Natural killer cell (primary cell): Measurements from ENCODE around the gene FBXO34. TPM values are rescaled to one million over a fixed set of nuclear protein-coding genes. Genes with fewer than 3 reads are reported as not detected.
A peak's percentile ranks its signal among the peaks of the same experiment; 100 is the strongest.

Experiments
- ATAC-seq, 3 donors: fragments of 150-1000 bp in 2 of 3; fragments of 200-7000 bp in 1 of 3; cut with Tn5 transposase; 1 replicate in 1 of 3; 2 replicates in 2 of 3; pipeline ENCODE4 v1.10.0; 2021; ENCODE audit warnings: mild to moderate bottlenecking in 2 of 3, moderate library complexity in 2 of 3
- DNase-seq, 2 donors: peaks; one replicate each; pipeline versions ENCODE4 v3.0.0 to v3.0.0-alpha.2; 2013 to 2021; ENCODE audit warnings: mixed read lengths in 1 of 2
- H3K27ac ChIP-seq: one replicate; pipeline ENCODE4 v1.5.1; 2013; ENCODE audit warnings: mild to moderate bottlenecking, low read length
- H3K27me3 ChIP-seq: one replicate; pipeline ENCODE4 v1.6.1; 2013; ENCODE audit warnings: low read length; ENCODE audit not compliant: control insufficient read depth, insufficient read depth
- H3K36me3 ChIP-seq: one replicate; pipeline ENCODE4 v1.6.1; 2013; ENCODE audit warnings: low read length; ENCODE audit not compliant: control insufficient read depth, insufficient read depth
- H3K4me1 ChIP-seq: one replicate; pipeline ENCODE4 v1.6.1; 2013; ENCODE audit warnings: low read length; ENCODE audit not compliant: control insufficient read depth, insufficient read depth
- H3K4me3 ChIP-seq: one replicate; pipeline ENCODE4 v1.5.1; 2013; ENCODE audit warnings: low read length
- H3K9me3 ChIP-seq: one replicate; pipeline ENCODE4 v1.6.1; 2013; ENCODE audit warnings: low read length; ENCODE audit not compliant: control insufficient read depth, insufficient read depth
- H3K27ac Mint-ChIP-seq, 2 donors: one replicate each; pipeline ENCODE4 v1.8.0; 2022; ENCODE audit warnings: mild to moderate bottlenecking in 2 of 2, mixed read lengths in 2 of 2, moderate library complexity in 1 of 2
- H3K27me3 Mint-ChIP-seq, 2 donors: one replicate each; pipeline ENCODE4 v1.8.0; 2022; ENCODE audit warnings: low read depth in 2 of 2, mixed read lengths in 2 of 2
- H3K36me3 Mint-ChIP-seq: one replicate; pipeline ENCODE4 v1.8.0; 2022; ENCODE audit warnings: mixed read lengths
- H3K4me1 Mint-ChIP-seq, 2 donors: one replicate each; pipeline ENCODE4 v1.8.0; 2022; ENCODE audit warnings: mixed read lengths in 2 of 2
- H3K4me3 Mint-ChIP-seq: one replicate; pipeline ENCODE4 v1.8.0; 2022; ENCODE audit warnings: mild to moderate bottlenecking, moderate library complexity, mixed read lengths
- H3K9me3 Mint-ChIP-seq, 2 donors: one replicate each; pipeline ENCODE4 v1.8.0; 2022; ENCODE audit warnings: mixed read lengths in 2 of 2
- WGBS: methylation state at CpG from one replicate; pipeline ENCODE4 v1.1.7; 2013; ENCODE audit warnings: missing lambda C conversion rate; ENCODE audit not compliant: insufficient coverage; 5-methylcytosine and 5-hydroxymethylcytosine counted together
- intact Hi-C: fragments of 100-400 bp; cut with micrococcal nuclease; formaldehyde crosslinking; loops from one replicate; pipeline ENCODE4 v1.14.2; 2022
- total RNA-seq, 4 donors: library from RNA; stranded (reverse); fragments of 120-200 nt in 1 of 4; gene quantifications; one replicate each; pipeline versions ENCODE4 v1.2.3 to v1.2.4, GENCODE V29; 2013 to 2022
- TF ChIP-seq, protein P1 (sequence below): fragments of 200-600 bp; IDR thresholded peaks from one replicate; pipeline ENCODE4 v1.8.0; 2022; ENCODE audit warnings: antibody characterized with exemption

The FBXO34 gene
- total RNA-seq, 3 donors from 2014 or later (not counting 1 experiment from before 2014, with no cell fraction given): 34.7 to 39.3 (median 36.6) TPM

GRCh38 chr14:55324812-55325211 is 53.6 kb downstream of the FBXO34 start:
- no peaks in the 10 kb centered on the region for H3K36me3 Mint-ChIP-seq
- Histone ChIP-seq H3K4me3 (no peak overlapping the region), H3K27me3 (no peaks in the 10 kb centered on the region), H3K27ac (no peak overlapping the region), H3K36me3 (no peaks in the 10 kb centered on the region), H3K9me3 (no peaks in the 10 kb centered on the region), H3K4me1 (no peaks in the 10 kb centered on the region)
- TF ChIP-seq, protein P1, sequence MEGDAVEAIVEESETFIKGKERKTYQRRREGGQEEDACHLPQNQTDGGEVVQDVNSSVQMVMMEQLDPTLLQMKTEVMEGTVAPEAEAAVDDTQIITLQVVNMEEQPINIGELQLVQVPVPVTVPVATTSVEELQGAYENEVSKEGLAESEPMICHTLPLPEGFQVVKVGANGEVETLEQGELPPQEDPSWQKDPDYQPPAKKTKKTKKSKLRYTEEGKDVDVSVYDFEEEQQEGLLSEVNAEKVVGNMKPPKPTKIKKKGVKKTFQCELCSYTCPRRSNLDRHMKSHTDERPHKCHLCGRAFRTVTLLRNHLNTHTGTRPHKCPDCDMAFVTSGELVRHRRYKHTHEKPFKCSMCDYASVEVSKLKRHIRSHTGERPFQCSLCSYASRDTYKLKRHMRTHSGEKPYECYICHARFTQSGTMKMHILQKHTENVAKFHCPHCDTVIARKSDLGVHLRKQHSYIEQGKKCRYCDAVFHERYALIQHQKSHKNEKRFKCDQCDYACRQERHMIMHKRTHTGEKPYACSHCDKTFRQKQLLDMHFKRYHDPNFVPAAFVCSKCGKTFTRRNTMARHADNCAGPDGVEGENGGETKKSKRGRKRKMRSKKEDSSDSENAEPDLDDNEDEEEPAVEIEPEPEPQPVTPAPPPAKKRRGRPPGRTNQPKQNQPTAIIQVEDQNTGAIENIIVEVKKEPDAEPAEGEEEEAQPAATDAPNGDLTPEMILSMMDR: no peak
- H3K9me3 Mint-ChIP-seq: no peaks in the 10 kb centered on the region
- intact Hi-C loops: no loop called here
- DNase-seq (no peak), ATAC-seq (no peak)
- H3K4me1 Mint-ChIP-seq: peaks cover 30 to 40% of the 10 kb centered on the region in 2 donors
- no peak overlapping the region for H3K27ac Mint-ChIP-seq
- 100% methylated on average over 2 of the region's 2 CpGs for WGBS
- H3K27me3 Mint-ChIP-seq: no peaks in the 10 kb centered on the region
- H3K4me3 Mint-ChIP-seq: no peak overlapping the region

GRCh38 chr14:55327179-55327578 is 56.0 kb downstream of the FBXO34 start:
- Histone ChIP-seq H3K27me3 (no peaks in the 10 kb centered on the region), H3K9me3 (no peaks in the 10 kb centered on the region), H3K4me3 (no peak overlapping the region), H3K4me1 (peaks cover 4% of the 10 kb centered on the region), H3K27ac (peak overlapping the region; percentile 7), H3K36me3 (no peaks in the 10 kb centered on the region)
- H3K27me3 Mint-ChIP-seq: no peaks in the 10 kb centered on the region
- H3K36me3 Mint-ChIP-seq: no peaks in the 10 kb centered on the region
- 30% methylated on average over 1 of the region's 1 CpG for WGBS
- TF ChIP-seq, protein P1: no peak
- intact Hi-C loops: no loop called here
- no peaks in the 10 kb centered on the region for H3K9me3 Mint-ChIP-seq
- peak overlapping the region; percentile 9 to 61 for H3K27ac Mint-ChIP-seq
- ATAC-seq: peak in 2 of 3 donors; percentile 22 to 57
- peaks cover 46 to 55% of the 10 kb centered on the region in 2 donors for H3K4me1 Mint-ChIP-seq
- H3K4me3 Mint-ChIP-seq: no peak overlapping the region
- peak in 1 of 2 donors; percentile 32 for DNase-seq

DNA sequence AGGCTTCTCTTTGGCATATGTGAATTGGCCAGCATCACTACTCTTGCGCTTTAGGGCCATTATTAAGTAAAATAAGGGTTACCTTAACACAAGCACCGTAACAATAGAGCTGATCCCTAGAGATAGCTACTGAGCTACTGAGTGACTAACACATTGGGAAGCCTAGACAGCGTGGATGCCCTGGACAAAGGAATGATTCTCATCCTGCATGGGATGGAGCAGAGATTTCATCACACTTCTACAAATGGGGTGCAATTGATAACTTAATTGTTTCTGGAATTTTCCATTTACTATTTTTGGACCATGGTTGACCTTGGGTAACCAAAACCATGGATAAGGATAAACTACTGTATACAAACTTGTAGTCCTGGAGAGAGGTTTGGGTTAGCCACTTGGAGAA is 57.1 kb downstream of the FBXO34 start:
- Histone ChIP-seq H3K4me1 (peaks cover 7% of the 10 kb centered on the region), H3K27ac (no peak overlapping the region), H3K36me3 (no peaks in the 10 kb centered on the region), H3K4me3 (no peak overlapping the region), H3K27me3 (no peaks in the 10 kb centered on the region), H3K9me3 (no peaks in the 10 kb centered on the region)
- intact Hi-C loops: no loop called here
- no peak overlapping the region for H3K4me3 Mint-ChIP-seq
- H3K4me1 Mint-ChIP-seq: peaks cover 57 to 67% of the 10 kb centered on the region in 2 donors
- TF ChIP-seq, protein P1: no peak
- 95% methylated on average over 3 of the region's 3 CpGs for WGBS
- no peaks in the 10 kb centered on the region for H3K36me3 Mint-ChIP-seq
- no peak for ATAC-seq
- H3K27me3 Mint-ChIP-seq: no peaks in the 10 kb centered on the region
- no peak for DNase-seq
- H3K27ac Mint-ChIP-seq: no peak overlapping the region
- H3K9me3 Mint-ChIP-seq: no peaks in the 10 kb centered on the region
